Stimulated activated CD4-positive, alpha-beta T cell treated with anti-CD3 and anti-CD28 coated beads, Interleukin-4, amount 100 ng/mL, for 24 hours (primary cell): ENCODE results near the gene MBNL1.

Experiments
- DNase-seq: peaks from one replicate; pipeline ENCODE4 v3.0.0-alpha.2; 2020

The MBNL1 gene

DNA sequence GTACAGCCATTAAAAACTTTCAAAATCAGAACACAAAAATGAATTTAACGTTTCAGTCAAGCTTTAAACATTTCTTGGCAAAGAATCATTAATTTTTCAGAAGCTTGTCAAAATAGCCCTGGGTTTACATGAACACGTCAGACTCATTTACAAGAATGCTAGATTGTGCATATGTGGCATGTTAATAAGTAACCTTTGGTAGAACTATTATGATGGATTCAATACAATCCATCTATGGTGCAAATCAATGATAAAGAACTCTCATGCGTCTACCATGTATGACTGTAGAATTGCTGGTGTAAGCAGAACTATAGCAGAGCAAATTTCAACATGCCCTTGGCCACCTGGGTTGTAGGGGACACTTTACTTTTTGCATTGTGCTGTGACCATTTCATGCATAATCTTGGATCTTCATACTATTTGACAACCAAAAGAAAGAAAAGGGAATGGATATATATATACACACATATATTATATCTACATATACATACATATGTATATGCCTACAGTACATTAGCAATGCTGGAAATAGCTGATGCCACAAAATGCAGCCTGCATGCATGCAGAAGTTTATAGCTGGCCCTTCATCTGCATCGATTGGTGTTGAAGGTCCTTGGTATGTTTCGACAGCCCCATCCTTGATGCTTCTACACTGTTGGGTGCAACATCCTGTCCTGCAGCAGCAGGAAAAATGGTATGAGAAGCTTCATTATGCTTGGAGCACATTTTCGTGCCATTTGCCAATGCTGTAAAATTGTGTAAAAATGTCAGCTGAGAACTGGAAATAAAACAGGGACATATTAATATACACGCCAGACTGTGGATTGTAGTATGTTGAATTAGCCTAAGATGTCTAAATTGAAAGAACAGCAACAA, 189.0 kb downstream of the MBNL1 start:
- no peak for DNase-seq

- DNase-seq = peak; percentile 40
These were observed 189.8 kb downstream of the MBNL1 start for GRCh38 chr3:152458376-152459117.

DNA sequence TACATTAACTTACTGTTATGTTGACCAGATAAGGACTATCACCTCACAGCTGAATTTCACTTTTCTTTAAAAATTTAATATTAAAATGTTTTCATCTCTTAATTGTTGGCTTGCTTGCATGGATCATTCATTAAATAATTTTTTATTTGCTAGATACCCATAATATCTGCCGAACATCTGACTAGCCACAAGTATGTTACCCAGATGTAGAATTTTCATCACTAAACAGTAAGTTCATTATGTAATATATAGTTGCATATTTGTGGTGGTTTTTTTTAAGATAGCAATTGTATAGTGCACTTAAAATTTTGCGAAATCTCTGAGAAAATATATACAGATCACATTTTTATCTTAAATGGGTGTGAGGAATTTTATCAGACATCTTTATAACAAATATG, 190.4 kb downstream of the MBNL1 start:
- no peak for DNase-seq

- DNase-seq = no peak
These were observed 190.8 kb downstream of the MBNL1 start for GRCh38 chr3:152459572-152459971.

- no peak for DNase-seq
These were observed 192.2 kb downstream of the MBNL1 start for GRCh38 chr3:152460936-152461335.

DNA sequence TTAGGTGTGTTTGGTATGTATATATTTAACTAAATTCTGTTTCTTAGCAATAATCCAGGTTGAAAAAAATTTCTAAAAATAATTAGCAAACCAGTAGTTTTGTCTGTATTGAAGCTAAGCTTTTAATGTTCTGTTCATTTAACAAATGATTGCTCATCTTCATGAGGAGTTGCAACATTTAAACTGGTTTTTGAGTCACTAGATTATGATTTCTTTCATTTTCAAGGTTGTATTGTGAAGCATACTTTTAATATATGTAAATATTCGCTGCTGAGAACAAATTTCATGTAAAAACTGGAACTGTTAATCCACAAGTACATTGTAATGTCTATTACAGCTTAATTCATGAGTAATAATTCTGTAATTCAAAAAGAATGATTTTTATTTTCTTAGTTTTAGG, 192.7 kb downstream of the MBNL1 start:
- DNase-seq = no peak

GRCh38 chr3:152466784-152467183, 198.1 kb downstream of the MBNL1 start:
- DNase-seq = no peak

- no peak for DNase-seq
These were observed 200.7 kb downstream of the MBNL1 start for GRCh38 chr3:152469248-152470025.

- no peak for DNase-seq
These were observed 201.4 kb downstream of the MBNL1 start for GRCh38 chr3:152470095-152470494.

GRCh38 chr3:152470893-152471292, 202.2 kb downstream of the MBNL1 start:
- DNase-seq = no peak

DNA sequence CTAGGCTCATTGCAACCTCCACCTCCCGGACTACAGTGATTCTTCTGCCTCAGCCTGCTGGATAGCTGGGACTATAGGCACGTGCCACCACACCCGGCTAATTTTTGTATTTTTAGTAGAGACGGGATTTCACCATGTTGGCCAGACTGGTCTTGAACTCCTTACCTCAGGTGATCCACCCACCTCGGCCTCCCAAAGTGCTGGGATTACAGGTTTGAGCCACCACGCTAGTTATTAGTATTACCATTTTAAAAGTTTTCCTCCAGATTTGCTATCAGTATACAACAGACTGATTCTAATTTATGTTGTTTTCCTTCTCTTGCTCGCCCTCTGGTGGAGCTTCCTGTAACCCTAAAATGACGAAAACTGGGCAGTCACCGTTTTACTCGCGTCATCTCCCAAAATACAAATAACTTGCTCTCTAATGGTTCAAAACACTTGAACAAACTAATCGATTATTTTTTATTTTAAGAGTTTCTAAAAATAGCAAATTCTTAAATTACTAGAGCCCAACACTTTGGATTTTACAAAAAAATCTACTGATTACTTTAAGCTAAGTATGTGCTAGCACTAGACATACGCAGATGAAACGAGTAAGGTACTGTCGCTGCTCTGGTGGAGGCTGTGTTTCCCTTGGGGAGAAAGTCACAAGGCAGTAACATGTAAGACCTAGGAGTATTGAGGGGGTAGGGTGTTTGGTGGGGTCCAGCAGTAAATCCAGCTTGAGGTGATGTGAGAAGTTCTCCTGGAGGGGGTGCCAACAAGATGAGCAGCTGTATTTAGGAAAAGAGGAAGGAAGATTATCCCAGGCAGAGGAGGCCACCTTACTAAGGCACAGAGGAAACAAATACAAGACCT, 203.3 kb downstream of the MBNL1 start:
- peak; percentile 79 for DNase-seq

GRCh38 chr3:152472672-152472954, 203.9 kb downstream of the MBNL1 start:
- no peak for DNase-seq

DNA sequence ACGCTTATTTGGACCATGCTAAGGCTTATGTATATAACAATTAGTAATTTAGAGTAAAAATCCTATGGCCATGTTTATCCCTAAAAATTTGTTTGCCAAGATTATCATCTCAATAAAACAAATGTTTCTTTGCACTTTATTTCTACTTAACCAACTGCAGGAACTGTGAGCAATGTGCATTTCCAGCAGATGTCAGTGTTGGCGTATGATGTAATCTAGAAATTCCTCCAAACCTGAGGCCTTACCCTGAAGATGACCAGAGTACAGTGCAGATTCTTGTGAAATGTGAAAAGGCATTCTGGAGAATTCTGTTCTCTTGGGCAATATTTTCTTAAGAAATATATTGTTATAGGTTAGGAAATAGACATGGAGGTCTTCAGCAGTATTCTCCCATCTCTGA, 205.9 kb downstream of the MBNL1 start:
- DNase-seq = no peak

DNA sequence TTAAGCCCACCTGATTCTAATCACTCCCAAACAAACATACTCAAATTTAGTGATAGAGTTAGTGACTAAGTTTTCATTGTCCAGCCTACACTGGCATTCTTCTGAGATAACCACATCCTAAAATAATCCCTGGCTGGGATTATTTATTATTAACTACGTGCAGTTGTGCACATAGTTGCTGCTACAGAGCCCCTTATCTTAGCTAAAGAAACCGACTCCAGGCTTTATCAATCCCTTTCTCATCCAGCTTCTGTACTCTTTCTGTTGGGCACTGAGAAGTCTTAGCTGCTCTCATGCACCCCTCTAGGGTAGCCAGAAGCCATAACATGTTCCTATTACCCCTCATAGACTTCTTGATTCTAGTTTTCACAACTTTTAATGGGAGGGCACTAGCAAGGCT, 208.7 kb downstream of the MBNL1 start:
- DNase-seq = no peak

DNA sequence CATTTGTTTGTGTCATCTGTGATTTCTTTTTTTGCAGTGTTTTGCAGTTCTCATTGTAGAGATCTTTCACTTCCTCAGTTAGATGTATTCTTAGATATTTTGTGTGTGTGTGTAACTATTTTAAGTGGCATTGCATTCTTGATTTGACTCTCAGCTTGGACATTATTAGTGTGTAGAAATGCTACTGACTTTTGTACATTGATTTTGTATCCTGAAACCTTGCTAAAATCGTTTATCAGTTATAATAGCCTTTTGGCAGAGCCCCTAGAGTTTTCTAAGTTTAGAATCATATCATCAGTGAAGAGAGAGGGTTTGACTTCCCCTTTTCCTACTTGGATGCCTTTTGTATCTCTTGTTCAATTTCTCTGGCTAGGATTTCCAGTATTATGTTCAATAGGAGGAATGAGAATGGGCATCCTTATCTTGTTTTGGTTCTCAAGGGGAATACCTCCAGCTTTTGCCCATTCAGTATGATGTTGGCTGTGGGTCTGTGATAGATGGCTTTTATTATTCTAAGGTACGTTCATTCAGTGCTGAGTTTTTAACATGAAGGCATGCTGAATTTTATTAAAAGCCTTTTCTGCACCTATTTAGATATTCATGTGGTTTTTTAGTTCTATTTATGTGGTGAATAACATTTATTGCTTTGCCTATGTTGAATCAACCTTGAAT, 211.7 kb downstream of the MBNL1 start:
- no peak for DNase-seq

GRCh38 chr3:152486364-152486763, 217.6 kb downstream of the MBNL1 start:
- no peak for DNase-seq

- no peak for DNase-seq
These were observed 219.7 kb downstream of the MBNL1 start for GRCh38 chr3:152488449-152488848.

DNA sequence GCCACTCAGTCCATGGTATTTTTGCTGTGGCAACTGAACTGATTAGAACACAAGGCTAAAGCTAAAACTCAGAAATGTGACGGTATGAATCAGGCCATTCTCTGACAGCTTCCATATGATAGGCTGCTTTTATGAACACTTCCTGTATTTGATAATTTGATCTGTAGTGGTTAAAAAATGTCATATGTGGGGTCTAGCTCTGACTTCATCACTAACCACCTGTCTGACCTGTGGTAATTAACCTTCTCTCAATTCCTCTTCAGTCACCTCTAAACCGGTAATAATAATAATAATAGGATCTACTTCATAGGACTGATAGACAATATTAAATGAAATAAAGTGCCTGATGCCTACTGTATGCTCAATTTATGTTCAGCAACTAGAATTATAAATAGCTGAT, 223.2 kb downstream of the MBNL1 start:
- no peak for DNase-seq

GRCh38 chr3:152496286-152496685, 227.6 kb downstream of the MBNL1 start:
- no peak for DNase-seq

GRCh38 chr3:152496716-152497115, 228.0 kb downstream of the MBNL1 start:
- no peak for DNase-seq

GRCh38 chr3:152497457-152497856, 228.7 kb downstream of the MBNL1 start:
- DNase-seq = no peak

DNA sequence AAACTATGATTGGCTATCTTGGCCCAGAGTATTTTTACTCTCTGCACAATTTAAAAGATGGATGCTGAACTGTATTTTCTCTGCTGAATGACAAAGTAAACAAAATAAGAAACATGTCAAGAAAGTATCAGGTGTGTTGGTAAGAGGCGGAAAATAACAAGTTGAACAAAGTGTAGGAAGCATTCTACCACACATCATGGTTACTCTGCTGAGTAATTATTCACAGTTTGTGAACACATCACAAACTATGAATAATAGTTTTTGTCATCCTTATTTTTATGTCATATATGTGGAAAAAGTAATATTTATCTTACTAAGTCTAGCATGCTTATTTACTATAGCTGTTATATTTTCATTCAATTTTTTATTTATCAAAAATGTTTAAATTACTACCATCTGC, 229.2 kb downstream of the MBNL1 start:
- DNase-seq = no peak
